ENCODE results near the gene ZCCHC7. TPM values are rescaled to one million over a fixed set of nuclear protein-coding genes. Genes with fewer than 3 reads are reported as not detected.

ZCCHC7 gene
- total and polyA plus RNA-seq, 7 experiments from 2014 or later = 26.1 to 47.1 (median 40.3) TPM

GRCh38 chr9:37262410-37262809, 142.0 kb downstream of the ZCCHC7 start:
- peaks cover 10 to 37% (median 23%) of the 10 kb centered on the region in 5 donors for H3K36me3 Mint-ChIP-seq
- no peaks in the 10 kb centered on the region for H3K27me3 ChIP-seq (ENCODE audit: control insufficient read depth in 2 of 2, insufficient read depth in 2 of 2, low read length in 2 of 2)
- H3K27ac ChIP-seq (ENCODE audit: low read depth, low read length) = no peak overlapping the region
- H3K4me3 Mint-ChIP-seq = no peak overlapping the region
- DNase-seq (peak in 1 of 9 donors; percentile 4), ATAC-seq (no peak)
- H3K9me3 ChIP-seq (ENCODE audit: control insufficient read depth in 2 of 3, low read length in 3 of 3) = no peaks in the 10 kb centered on the region
- no peaks in the 10 kb centered on the region for H3K36me3 ChIP-seq (ENCODE audit: control insufficient read depth in 2 of 3, insufficient read depth in 3 of 3, low read length in 3 of 3)
- ChIA-PET POLR2A (no interaction called here), CTCF (no interaction called here)
- intact Hi-C loops (cut with micrococcal nuclease) = loop anchor here in 1 of 2 donors (1.0 kb wide), 1 partner anchor 266 kb away; no protein-coding TSS in a partner anchor
- H3K9me3 Mint-ChIP-seq = peaks cover 0 to 5% (median 0%) of the 10 kb centered on the region in 11 donors
- no peaks in the 10 kb centered on the region for H3K27me3 Mint-ChIP-seq
- H3K27ac Mint-ChIP-seq = no peak overlapping the region
- peaks cover 0 to 35% (median 17%) of the 10 kb centered on the region in 7 donors for H3K4me1 Mint-ChIP-seq
- no peaks in the 10 kb centered on the region for H3K4me1 ChIP-seq (ENCODE audit: control insufficient read depth in 2 of 2, insufficient read depth in 2 of 2, low read length in 2 of 2)
- H3K4me3 ChIP-seq (ENCODE audit: low read length) = no peak overlapping the region

- Mint-ChIP-seq H3K4me1 (peaks cover 0 to 32% (median 18%) of the 10 kb centered on the region in 7 donors), H3K4me3 (no peak overlapping the region), H3K36me3 (peaks cover 14 to 37% (median 17%) of the 10 kb centered on the region in 5 donors), H3K27me3 (no peaks in the 10 kb centered on the region), H3K27ac (no peak overlapping the region), H3K9me3 (peaks cover 0 to 9% (median 0%) of the 10 kb centered on the region in 11 donors)
- ATAC-seq = no peak
- Histone ChIP-seq H3K4me3 (ENCODE audit: low read length) (no peak overlapping the region), H3K27me3 (ENCODE audit: control insufficient read depth in 2 of 2, insufficient read depth in 2 of 2, low read length in 2 of 2) (no peaks in the 10 kb centered on the region), H3K9me3 (ENCODE audit: control insufficient read depth in 2 of 3, low read length in 3 of 3) (no peaks in the 10 kb centered on the region), H3K4me1 (ENCODE audit: control insufficient read depth in 2 of 2, insufficient read depth in 2 of 2, low read length in 2 of 2) (no peaks in the 10 kb centered on the region), H3K27ac (ENCODE audit: low read depth, low read length) (no peak overlapping the region), H3K36me3 (ENCODE audit: control insufficient read depth in 2 of 3, insufficient read depth in 3 of 3, low read length in 3 of 3) (no peaks in the 10 kb centered on the region)
- intact Hi-C loops (cut with micrococcal nuclease) = no loop called here
- DNase-seq = no peak
- CTCF ChIA-PET = no interaction called here
- POLR2A ChIA-PET = no interaction called here
Observed at GRCh38 chr9:37264539-37264938, 144.2 kb downstream of the ZCCHC7 start.

- Histone ChIP-seq H3K9me3 (ENCODE audit: control insufficient read depth in 2 of 3, low read length in 3 of 3) (no peaks in the 10 kb centered on the region), H3K27me3 (ENCODE audit: control insufficient read depth in 2 of 2, insufficient read depth in 2 of 2, low read length in 2 of 2) (no peaks in the 10 kb centered on the region), H3K4me3 (ENCODE audit: low read length) (no peak overlapping the region), H3K4me1 (ENCODE audit: control insufficient read depth in 2 of 2, insufficient read depth in 2 of 2, low read length in 2 of 2) (no peaks in the 10 kb centered on the region), H3K27ac (ENCODE audit: low read depth, low read length) (no peak overlapping the region), H3K36me3 (ENCODE audit: control insufficient read depth in 2 of 3, insufficient read depth in 3 of 3, low read length in 3 of 3) (no peaks in the 10 kb centered on the region)
- H3K9me3 Mint-ChIP-seq = peaks cover 0 to 9% (median 1%) of the 10 kb centered on the region in 11 donors
- ChIA-PET POLR2A (interaction anchor here (0.6 kb wide), 1 partner anchor 243 kb away, joined by 3 read pairs; no protein-coding TSS in a partner anchor), CTCF (no interaction called here)
- no peaks in the 10 kb centered on the region for H3K27me3 Mint-ChIP-seq
- DNase-seq (no peak), ATAC-seq (no peak)
- no peak overlapping the region for H3K27ac Mint-ChIP-seq
- H3K36me3 Mint-ChIP-seq = peaks cover 8 to 33% (median 14%) of the 10 kb centered on the region in 5 donors
- H3K4me3 Mint-ChIP-seq = no peak overlapping the region
- intact Hi-C loops (cut with micrococcal nuclease) = no loop called here
- peaks cover 0 to 18% (median 7%) of the 10 kb centered on the region in 7 donors for H3K4me1 Mint-ChIP-seq
Observed at GRCh38 chr9:37266630-37267029, 146.3 kb downstream of the ZCCHC7 start.

- no peaks in the 10 kb centered on the region for H3K27me3 Mint-ChIP-seq
- H3K4me3 Mint-ChIP-seq = no peak overlapping the region
- intact Hi-C loops (cut with micrococcal nuclease) = no loop called here
Observed at GRCh38 chr9:37269221-37269620, 148.8 kb downstream of the ZCCHC7 start.

GRCh38 chr9:37271679-37272078, 151.3 kb downstream of the ZCCHC7 start:
- Histone ChIP-seq H3K27me3 (ENCODE audit: control insufficient read depth in 2 of 2, insufficient read depth in 2 of 2, low read length in 2 of 2) (no peaks in the 10 kb centered on the region), H3K4me3 (ENCODE audit: low read length) (no peak overlapping the region), H3K36me3 (ENCODE audit: control insufficient read depth in 2 of 3, insufficient read depth in 3 of 3, low read length in 3 of 3) (no peaks in the 10 kb centered on the region), H3K9me3 (ENCODE audit: control insufficient read depth in 2 of 3, low read length in 3 of 3) (peaks cover 0 to 6% (median 0%) of the 10 kb centered on the region in 3 experiments), H3K27ac (ENCODE audit: low read depth, low read length) (no peak overlapping the region), H3K4me1 (ENCODE audit: control insufficient read depth in 2 of 2, insufficient read depth in 2 of 2, low read length in 2 of 2) (no peaks in the 10 kb centered on the region)
- ATAC-seq (no peak), DNase-seq (no peak)
- Mint-ChIP-seq H3K4me1 (peaks cover 0 to 17% (median 7%) of the 10 kb centered on the region in 7 donors), H3K9me3 (peaks cover 0 to 30% (median 4%) of the 10 kb centered on the region in 11 donors), H3K36me3 (peaks cover 5 to 51% (median 48%) of the 10 kb centered on the region in 5 donors), H3K4me3 (no peak overlapping the region), H3K27me3 (no peaks in the 10 kb centered on the region), H3K27ac (no peak overlapping the region)
- CTCF ChIA-PET = interaction anchor here (0.6 kb wide), 1 partner anchor 1203 kb away, joined by 3 read pairs; no protein-coding TSS in a partner anchor
- intact Hi-C loops (cut with micrococcal nuclease) = no loop called here
- POLR2A ChIA-PET = no interaction called here

More at GRCh38 chr9:37269221-37269620, 148.8 kb downstream of the ZCCHC7 start:
- no peak for DNase-seq
- Histone ChIP-seq H3K4me1 (ENCODE audit: control insufficient read depth in 2 of 2, insufficient read depth in 2 of 2, low read length in 2 of 2) (no peaks in the 10 kb centered on the region), H3K36me3 (ENCODE audit: control insufficient read depth in 2 of 3, insufficient read depth in 3 of 3, low read length in 3 of 3) (no peaks in the 10 kb centered on the region), H3K27me3 (ENCODE audit: control insufficient read depth in 2 of 2, insufficient read depth in 2 of 2, low read length in 2 of 2) (no peaks in the 10 kb centered on the region), H3K4me3 (ENCODE audit: low read length) (no peak overlapping the region), H3K9me3 (ENCODE audit: control insufficient read depth in 2 of 3, low read length in 3 of 3) (peaks cover 0 to 6% (median 0%) of the 10 kb centered on the region in 3 experiments), H3K27ac (ENCODE audit: low read depth, low read length) (no peak overlapping the region)
- Mint-ChIP-seq H3K27ac (no peak overlapping the region), H3K9me3 (peaks cover 0 to 30% (median 4%) of the 10 kb centered on the region in 11 donors), H3K36me3 (peaks cover 11 to 51% (median 35%) of the 10 kb centered on the region in 5 donors), H3K4me1 (peaks cover 0 to 18% (median 7%) of the 10 kb centered on the region in 7 donors)
- ChIA-PET POLR2A (no interaction called here), CTCF (interaction anchor here (0.6 kb wide), 1 partner anchor 31 kb away, joined by 3 read pairs; no protein-coding TSS in a partner anchor)
- ATAC-seq = no peak

GRCh38 chr9:37273595-37273994, 153.2 kb downstream of the ZCCHC7 start:
- Histone ChIP-seq H3K36me3 (ENCODE audit: control insufficient read depth in 2 of 3, insufficient read depth in 3 of 3, low read length in 3 of 3) (no peaks in the 10 kb centered on the region), H3K4me3 (ENCODE audit: low read length) (no peak overlapping the region), H3K4me1 (ENCODE audit: control insufficient read depth in 2 of 2, insufficient read depth in 2 of 2, low read length in 2 of 2) (no peaks in the 10 kb centered on the region), H3K27me3 (ENCODE audit: control insufficient read depth in 2 of 2, insufficient read depth in 2 of 2, low read length in 2 of 2) (no peaks in the 10 kb centered on the region), H3K27ac (ENCODE audit: low read depth, low read length) (no peak overlapping the region), H3K9me3 (ENCODE audit: control insufficient read depth in 2 of 3, low read length in 3 of 3) (peaks cover 0 to 6% (median 0%) of the 10 kb centered on the region in 3 experiments)
- Mint-ChIP-seq H3K9me3 (peaks cover 0 to 30% (median 4%) of the 10 kb centered on the region in 11 donors), H3K4me1 (peaks cover 0 to 16% (median 9%) of the 10 kb centered on the region in 7 donors), H3K27ac (no peak overlapping the region), H3K27me3 (no peaks in the 10 kb centered on the region), H3K36me3 (peaks cover 4 to 59% (median 52%) of the 10 kb centered on the region in 5 donors), H3K4me3 (no peak overlapping the region)
- ATAC-seq (no peak), DNase-seq (no peak)
- intact Hi-C loops (cut with micrococcal nuclease) = no loop called here
- ChIA-PET POLR2A (no interaction called here), CTCF (no interaction called here)

GRCh38 chr9:37281541-37281940, 161.2 kb downstream of the ZCCHC7 start:
- H3K27ac ChIP-seq (ENCODE audit: low read depth, low read length) = no peak overlapping the region
- H3K36me3 ChIP-seq (ENCODE audit: control insufficient read depth in 2 of 3, insufficient read depth in 3 of 3, low read length in 3 of 3) = no peaks in the 10 kb centered on the region
- H3K4me1 Mint-ChIP-seq = peaks cover 6 to 36% (median 26%) of the 10 kb centered on the region in 7 donors
- ATAC-seq (no peak), DNase-seq (no peak)
- no peaks in the 10 kb centered on the region for H3K27me3 ChIP-seq (ENCODE audit: control insufficient read depth in 2 of 2, insufficient read depth in 2 of 2, low read length in 2 of 2)
- no peak overlapping the region for H3K4me3 Mint-ChIP-seq
- no peaks in the 10 kb centered on the region for H3K27me3 Mint-ChIP-seq
- peaks cover 0 to 14% (median 5%) of the 10 kb centered on the region in 5 donors for H3K36me3 Mint-ChIP-seq
- H3K9me3 ChIP-seq (ENCODE audit: control insufficient read depth in 2 of 3, low read length in 3 of 3) = no peaks in the 10 kb centered on the region
- ChIA-PET POLR2A (no interaction called here), CTCF (no interaction called here)
- H3K9me3 Mint-ChIP-seq = peaks cover 0 to 1% (median 0%) of the 10 kb centered on the region in 11 donors
- no peaks in the 10 kb centered on the region for H3K4me1 ChIP-seq (ENCODE audit: control insufficient read depth in 2 of 2, insufficient read depth in 2 of 2, low read length in 2 of 2)
- H3K27ac Mint-ChIP-seq = no peak overlapping the region
- intact Hi-C loops (cut with micrococcal nuclease) = no loop called here
- H3K4me3 ChIP-seq (ENCODE audit: low read length) = no peak overlapping the region
